HG03575 (cell line): Measurements from ENCODE around the gene ELF5.

Experiments
- ATAC-seq: cut with Tn5 transposase; IDR thresholded peaks from one replicate; pipeline ENCODE4 v1.9.1; 2021; ENCODE audit not compliant: unreplicated experiment, insufficient number of reproducible peaks, low FRiP score; ENCODE audit errors: extremely low read depth

The ELF5 gene

GRCh38 chr11:34438529-34439507 is 74.8 kb downstream of the ELF5 start, which contains the start of gene CAT:
Gene CAT, plus strand, starts transcription at chr11:34438934. Its CDS starts 80 bp downstream, at chr11:34439014.
- ATAC-seq, result peak; percentile 87

- no peak for ATAC-seq
These were observed 76.1 kb downstream of the ELF5 start for GRCh38 chr11:34437224-34438125.

GRCh38 chr11:34433899-34434298 is 79.7 kb downstream of the ELF5 start:
- no peak for ATAC-seq

- ATAC-seq, result no peak
These were observed 80.8 kb downstream of the ELF5 start for GRCh38 chr11:34432822-34433221.

- no peak for ATAC-seq
These were observed 81.6 kb downstream of the ELF5 start for GRCh38 chr11:34431979-34432378.
